K562 (cell line): Measurements from ENCODE around the gene ACAP2. TPM values are rescaled to one million over a fixed set of nuclear protein-coding genes. Genes with fewer than 3 reads are reported as not detected.

Experiments
- ATF1 ChIP-seq, 2 experiments: fragments of 450-650 bp in 1 of 2; IDR thresholded peaks; 2 replicates each; pipeline ENCODE4 v1.6.1; 2016; ENCODE audit warnings: missing compliant biosample characterization in 1 of 2, missing genetic modification characterization in 1 of 2
- CREB1 ChIP-seq, 2 experiments: sonication (generic) in 1 of 2; formaldehyde crosslinking in 1 of 2; IDR thresholded peaks; 2 replicates each; pipeline versions ENCODE4 v1.6.1 to v1.8.0; 2012 to 2022; ENCODE audit warnings: inconsistent platforms in 1 of 2, mild to moderate bottlenecking in 1 of 2, missing genetic modification reagents in 1 of 2, moderate library complexity in 1 of 2
- HOXB6 ChIP-seq: fragments of 250-450 bp; sonication (Bioruptor Pico); IDR thresholded peaks from 2 replicates; pipeline ENCODE4 v1.5.1; 2022; ENCODE audit warnings: mild to moderate bottlenecking, borderline replicate concordance
- MCM2 ChIP-seq: fragments of 450-650 bp; IDR thresholded peaks from 2 replicates; pipeline ENCODE4 v1.6.1; 2017; ENCODE audit warnings: low read depth, mild to moderate bottlenecking
- NR2C1 ChIP-seq, 2 experiments: fragments of 450-650 bp; IDR thresholded peaks; 2 replicates each; pipeline ENCODE4 v1.6.1; 2017; ENCODE audit warnings: mild to moderate bottlenecking in 2 of 2, antibody characterized with exemption in 1 of 2, inconsistent platforms in 1 of 2, missing compliant biosample characterization in 1 of 2, missing genetic modification characterization in 1 of 2
- RBM25 ChIP-seq: fragments of 200-400 bp; formaldehyde crosslinking; IDR thresholded peaks from 2 replicates; pipeline ENCODE4 v1.6.1; 2018; ENCODE audit warnings: low read length, low read depth, moderate library complexity; ENCODE audit not compliant: severe bottlenecking
- SLC30A9 ChIP-seq: fragments of 250-450 bp; sonication (Bioruptor Pico); IDR thresholded peaks from 2 replicates; pipeline ENCODE4 v1.8.0; 2022; ENCODE audit warnings: mild to moderate bottlenecking, moderate library complexity
- ZC3H8 ChIP-seq: fragments of 450-650 bp; IDR thresholded peaks from 2 replicates; pipeline ENCODE4 v1.6.1; 2017
- ZKSCAN8 ChIP-seq: fragments of 200-800 bp; sonication (Bioruptor generic); IDR thresholded peaks from 2 replicates; pipeline ENCODE4 v1.6.1; 2016; ENCODE audit warnings: missing genetic modification characterization, missing compliant biosample characterization
- polyA plus RNA-seq, 8 experiments: library from polyadenylated mRNA; depleted of rRNA in 4 of 8; stranded (reverse) in 5 of 8; unstranded in 3 of 8; fragments of >200 nt; fragmentation: Nextera tagmentation in 2 of 8; fragmentation: Illumina TruSeq in 1 of 8; extraction: Ambion mirVana in 2 of 8; extraction: Trizol in 1 of 8; gene quantifications; 2 replicates each; pipeline versions ENCODE4 v1.2.1 to v1.2.3, GENCODE V29; 2011 to 2014; ENCODE audit warnings: inconsistent platforms in 1 of 8, missing spikeins in 1 of 8
- total RNA-seq, 7 experiments: library from RNA; depleted of rRNA in 6 of 7; stranded (reverse); fragments of >200 nt in 6 of 7; fragmentation: Illumina TruSeq in 2 of 7; extraction: Trizol in 2 of 7; gene quantifications; 2 replicates each; pipeline versions ENCODE4 v1.2.1 to v1.2.3, GENCODE V29; 2011 to 2021; ENCODE audit warnings: low replicate concordance in 1 of 7
- TF ChIP-seq, protein P1 (sequence below): fragments of 250-450 bp; sonication (Bioruptor Pico); IDR thresholded peaks from 2 replicates; pipeline ENCODE4 v1.5.0; 2021
- TF ChIP-seq, protein P2 (sequence below): fragments of 450-650 bp; IDR thresholded peaks from 2 replicates; pipeline ENCODE4 v1.6.1; 2016; ENCODE audit warnings: mild to moderate bottlenecking, moderate library complexity
- TF ChIP-seq, protein P3 (sequence below): sonication (generic); formaldehyde crosslinking; IDR thresholded peaks from 2 replicates; pipeline ENCODE4 v1.8.0; 2022; ENCODE audit warnings: mild to moderate bottlenecking, missing genetic modification reagents

The ACAP2 gene
- total and polyA plus RNA-seq, 9 of the 15 experiments (the other 6 are each of a cell fraction or from before 2014, with no cell fraction given) = 10.6 to 52.7 (median 34.4) TPM

DNA sequence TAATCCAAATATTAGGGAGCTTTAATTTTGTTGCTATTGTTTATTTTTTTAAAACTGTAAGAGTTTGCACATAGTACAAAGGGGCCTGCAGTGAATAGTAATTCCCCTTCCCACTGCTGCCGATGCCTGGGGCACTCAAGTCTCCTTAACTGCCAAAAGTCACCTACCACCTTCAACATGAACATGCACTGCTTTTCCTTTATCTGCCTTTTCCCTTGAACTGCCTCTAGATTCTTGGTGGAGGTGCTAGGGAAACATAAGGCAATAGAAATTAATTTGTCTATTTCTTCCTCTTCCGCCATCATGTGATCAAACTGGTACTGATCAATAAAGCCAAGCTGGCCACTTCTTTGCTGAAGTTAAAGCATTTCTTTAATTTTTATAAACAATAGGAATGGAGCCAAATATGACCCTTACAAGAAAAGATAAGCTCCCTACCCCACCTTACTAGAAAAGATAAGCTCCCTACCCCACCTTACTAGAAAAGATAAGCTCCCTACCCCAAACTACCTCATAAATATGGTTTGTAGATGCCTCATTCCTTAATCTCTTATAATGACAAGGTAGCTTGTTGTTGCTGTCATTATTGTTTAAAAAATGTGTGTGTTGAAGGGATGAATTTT, 17.4 kb upstream of the ACAP2 start (continued):
- TF ChIP-seq, protein P1, sequence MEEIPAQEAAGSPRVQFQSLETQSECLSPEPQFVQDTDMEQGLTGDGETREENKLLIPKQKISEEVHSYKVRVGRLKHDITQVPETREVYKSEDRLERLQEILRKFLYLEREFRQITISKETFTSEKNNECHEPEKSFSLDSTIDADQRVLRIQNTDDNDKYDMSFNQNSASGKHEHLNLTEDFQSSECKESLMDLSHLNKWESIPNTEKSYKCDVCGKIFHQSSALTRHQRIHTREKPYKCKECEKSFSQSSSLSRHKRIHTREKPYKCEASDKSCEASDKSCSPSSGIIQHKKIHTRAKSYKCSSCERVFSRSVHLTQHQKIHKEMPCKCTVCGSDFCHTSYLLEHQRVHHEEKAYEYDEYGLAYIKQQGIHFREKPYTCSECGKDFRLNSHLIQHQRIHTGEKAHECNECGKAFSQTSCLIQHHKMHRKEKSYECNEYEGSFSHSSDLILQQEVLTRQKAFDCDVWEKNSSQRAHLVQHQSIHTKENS (CRISPR knock-in tag) = no peak
- TF ChIP-seq, protein P2, sequence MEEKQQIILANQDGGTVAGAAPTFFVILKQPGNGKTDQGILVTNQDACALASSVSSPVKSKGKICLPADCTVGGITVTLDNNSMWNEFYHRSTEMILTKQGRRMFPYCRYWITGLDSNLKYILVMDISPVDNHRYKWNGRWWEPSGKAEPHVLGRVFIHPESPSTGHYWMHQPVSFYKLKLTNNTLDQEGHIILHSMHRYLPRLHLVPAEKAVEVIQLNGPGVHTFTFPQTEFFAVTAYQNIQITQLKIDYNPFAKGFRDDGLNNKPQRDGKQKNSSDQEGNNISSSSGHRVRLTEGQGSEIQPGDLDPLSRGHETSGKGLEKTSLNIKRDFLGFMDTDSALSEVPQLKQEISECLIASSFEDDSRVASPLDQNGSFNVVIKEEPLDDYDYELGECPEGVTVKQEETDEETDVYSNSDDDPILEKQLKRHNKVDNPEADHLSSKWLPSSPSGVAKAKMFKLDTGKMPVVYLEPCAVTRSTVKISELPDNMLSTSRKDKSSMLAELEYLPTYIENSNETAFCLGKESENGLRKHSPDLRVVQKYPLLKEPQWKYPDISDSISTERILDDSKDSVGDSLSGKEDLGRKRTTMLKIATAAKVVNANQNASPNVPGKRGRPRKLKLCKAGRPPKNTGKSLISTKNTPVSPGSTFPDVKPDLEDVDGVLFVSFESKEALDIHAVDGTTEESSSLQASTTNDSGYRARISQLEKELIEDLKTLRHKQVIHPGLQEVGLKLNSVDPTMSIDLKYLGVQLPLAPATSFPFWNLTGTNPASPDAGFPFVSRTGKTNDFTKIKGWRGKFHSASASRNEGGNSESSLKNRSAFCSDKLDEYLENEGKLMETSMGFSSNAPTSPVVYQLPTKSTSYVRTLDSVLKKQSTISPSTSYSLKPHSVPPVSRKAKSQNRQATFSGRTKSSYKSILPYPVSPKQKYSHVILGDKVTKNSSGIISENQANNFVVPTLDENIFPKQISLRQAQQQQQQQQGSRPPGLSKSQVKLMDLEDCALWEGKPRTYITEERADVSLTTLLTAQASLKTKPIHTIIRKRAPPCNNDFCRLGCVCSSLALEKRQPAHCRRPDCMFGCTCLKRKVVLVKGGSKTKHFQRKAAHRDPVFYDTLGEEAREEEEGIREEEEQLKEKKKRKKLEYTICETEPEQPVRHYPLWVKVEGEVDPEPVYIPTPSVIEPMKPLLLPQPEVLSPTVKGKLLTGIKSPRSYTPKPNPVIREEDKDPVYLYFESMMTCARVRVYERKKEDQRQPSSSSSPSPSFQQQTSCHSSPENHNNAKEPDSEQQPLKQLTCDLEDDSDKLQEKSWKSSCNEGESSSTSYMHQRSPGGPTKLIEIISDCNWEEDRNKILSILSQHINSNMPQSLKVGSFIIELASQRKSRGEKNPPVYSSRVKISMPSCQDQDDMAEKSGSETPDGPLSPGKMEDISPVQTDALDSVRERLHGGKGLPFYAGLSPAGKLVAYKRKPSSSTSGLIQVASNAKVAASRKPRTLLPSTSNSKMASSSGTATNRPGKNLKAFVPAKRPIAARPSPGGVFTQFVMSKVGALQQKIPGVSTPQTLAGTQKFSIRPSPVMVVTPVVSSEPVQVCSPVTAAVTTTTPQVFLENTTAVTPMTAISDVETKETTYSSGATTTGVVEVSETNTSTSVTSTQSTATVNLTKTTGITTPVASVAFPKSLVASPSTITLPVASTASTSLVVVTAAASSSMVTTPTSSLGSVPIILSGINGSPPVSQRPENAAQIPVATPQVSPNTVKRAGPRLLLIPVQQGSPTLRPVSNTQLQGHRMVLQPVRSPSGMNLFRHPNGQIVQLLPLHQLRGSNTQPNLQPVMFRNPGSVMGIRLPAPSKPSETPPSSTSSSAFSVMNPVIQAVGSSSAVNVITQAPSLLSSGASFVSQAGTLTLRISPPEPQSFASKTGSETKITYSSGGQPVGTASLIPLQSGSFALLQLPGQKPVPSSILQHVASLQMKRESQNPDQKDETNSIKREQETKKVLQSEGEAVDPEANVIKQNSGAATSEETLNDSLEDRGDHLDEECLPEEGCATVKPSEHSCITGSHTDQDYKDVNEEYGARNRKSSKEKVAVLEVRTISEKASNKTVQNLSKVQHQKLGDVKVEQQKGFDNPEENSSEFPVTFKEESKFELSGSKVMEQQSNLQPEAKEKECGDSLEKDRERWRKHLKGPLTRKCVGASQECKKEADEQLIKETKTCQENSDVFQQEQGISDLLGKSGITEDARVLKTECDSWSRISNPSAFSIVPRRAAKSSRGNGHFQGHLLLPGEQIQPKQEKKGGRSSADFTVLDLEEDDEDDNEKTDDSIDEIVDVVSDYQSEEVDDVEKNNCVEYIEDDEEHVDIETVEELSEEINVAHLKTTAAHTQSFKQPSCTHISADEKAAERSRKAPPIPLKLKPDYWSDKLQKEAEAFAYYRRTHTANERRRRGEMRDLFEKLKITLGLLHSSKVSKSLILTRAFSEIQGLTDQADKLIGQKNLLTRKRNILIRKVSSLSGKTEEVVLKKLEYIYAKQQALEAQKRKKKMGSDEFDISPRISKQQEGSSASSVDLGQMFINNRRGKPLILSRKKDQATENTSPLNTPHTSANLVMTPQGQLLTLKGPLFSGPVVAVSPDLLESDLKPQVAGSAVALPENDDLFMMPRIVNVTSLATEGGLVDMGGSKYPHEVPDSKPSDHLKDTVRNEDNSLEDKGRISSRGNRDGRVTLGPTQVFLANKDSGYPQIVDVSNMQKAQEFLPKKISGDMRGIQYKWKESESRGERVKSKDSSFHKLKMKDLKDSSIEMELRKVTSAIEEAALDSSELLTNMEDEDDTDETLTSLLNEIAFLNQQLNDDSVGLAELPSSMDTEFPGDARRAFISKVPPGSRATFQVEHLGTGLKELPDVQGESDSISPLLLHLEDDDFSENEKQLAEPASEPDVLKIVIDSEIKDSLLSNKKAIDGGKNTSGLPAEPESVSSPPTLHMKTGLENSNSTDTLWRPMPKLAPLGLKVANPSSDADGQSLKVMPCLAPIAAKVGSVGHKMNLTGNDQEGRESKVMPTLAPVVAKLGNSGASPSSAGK = no peak
- TF ChIP-seq MCM2 = no peak
- no peak for TF ChIP-seq CREB1 (IDR thresholded peaks at IDR 0.05)
- no peak for TF ChIP-seq CREB1 (CRISPR knock-in tag; IDR thresholded peaks at IDR 0.05)
- TF ChIP-seq ZKSCAN8 (CRISPR knock-in tag) = no peak
- TF ChIP-seq ZC3H8 = no peak
- TF ChIP-seq, protein P3, sequence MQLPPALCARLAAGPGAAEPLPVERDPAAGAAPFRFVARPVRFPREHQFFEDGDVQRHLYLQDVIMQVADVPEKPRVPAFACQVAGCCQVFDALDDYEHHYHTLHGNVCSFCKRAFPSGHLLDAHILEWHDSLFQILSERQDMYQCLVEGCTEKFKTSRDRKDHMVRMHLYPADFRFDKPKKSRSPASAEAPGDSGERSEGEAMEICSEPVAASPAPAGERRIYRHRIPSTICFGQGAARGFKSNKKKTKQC (CRISPR knock-in tag) = no peak
- no peak for TF ChIP-seq RBM25
- TF ChIP-seq NR2C1 (IDR thresholded peaks at IDR 0.05) = no peak
- TF ChIP-seq NR2C1 (tag; IDR thresholded peaks at IDR 0.05) = no peak
- no peak for TF ChIP-seq ATF1 (CRISPR knock-in tag; IDR thresholded peaks at IDR 0.05)
- TF ChIP-seq ATF1 (tag; IDR thresholded peaks at IDR 0.05) = no peak
- TF ChIP-seq SLC30A9 (CRISPR knock-in tag) = no peak
- no peak for TF ChIP-seq HOXB6 (CRISPR knock-in tag)
